Endothelial cell of umbilical vein (primary cell): ENCODE measurements around the gene SERPINA12. TPM values are rescaled to one million over a fixed set of nuclear protein-coding genes. Genes with fewer than 3 reads are reported as not detected.

Experiments
- BruUV-seq: library from RNA; stranded (reverse); fragments of 400-500 nt; replicated peaks from 2 replicates; lab custom pipeline; 2021; lab: Mats Ljungman, UMichigan
- CTCF ChIA-PET: fragments of 300-600, 350-600 bp; sonication (Branson Sonifier 250); formaldehyde crosslinking; loops from one replicate; lab custom pipeline; 2021; ENCODE audit warnings: antibody characterized with exemption, inconsistent platforms; lab: Charles Lee
- POLR2A ChIA-PET: fragments of 300-600, 350-600 bp; sonication (Branson Sonifier 250); formaldehyde crosslinking; loops from one replicate; lab custom pipeline; 2021; ENCODE audit warnings: antibody characterized with exemption, inconsistent platforms; lab: Charles Lee
- DNase-seq: peaks from one replicate; pipeline ENCODE4 v3.0.0-alpha.2; 2011; ENCODE audit warnings: low read depth, low spot score
- FAIRE-seq: peaks from 2 replicates; lab custom pipeline; 2011; peaks lifted over from hg19 to GRCh38; lab: Jason Lieb, UNC
- H2AFZ ChIP-seq: 2 replicates; pipeline ENCODE4 v1.6.0; 2012; ENCODE audit warnings: low read depth, low read length, control low read depth, inconsistent platforms
- H3K27ac ChIP-seq: 2 replicates; pipeline ENCODE4 v1.5.1; 2011; ENCODE audit warnings: low read depth, mild to moderate bottlenecking, control low read depth, low read length, moderate library complexity; ENCODE audit not compliant: insufficient read depth
- H3K27me3 ChIP-seq, 2 experiments: 2 replicates each; pipeline versions ENCODE4 v1.6.0 to v1.6.1; 2011; ENCODE audit warnings: low read length in 2 of 2, mixed read lengths in 1 of 2; ENCODE audit not compliant: control insufficient read depth in 2 of 2, insufficient read depth in 2 of 2
- H3K36me3 ChIP-seq, 2 experiments: 2 replicates in 1 of 2; 3 replicates in 1 of 2; pipeline ENCODE4 v1.5.1; 2011; ENCODE audit warnings: low read length in 2 of 2, mild to moderate bottlenecking in 1 of 2, moderate library complexity in 1 of 2; ENCODE audit not compliant: control insufficient read depth in 2 of 2, insufficient read depth in 2 of 2; ENCODE audit errors: extremely low read depth in 1 of 2
- H3K4me1 ChIP-seq: 3 replicates; pipeline ENCODE4 v1.5.1; 2011; ENCODE audit warnings: mild to moderate bottlenecking, low read length; ENCODE audit not compliant: control insufficient read depth, insufficient read depth; ENCODE audit errors: extremely low read depth
- H3K4me2 ChIP-seq: 2 replicates; pipeline ENCODE4 v1.6.1; 2011; ENCODE audit warnings: low read length, control low read depth, mixed read lengths; ENCODE audit not compliant: insufficient read depth
- H3K4me3 ChIP-seq, 3 experiments: fragments of 200-600 bp in 1 of 3; sonication (generic), shearing (Covaris generic) in 1 of 3; replicated peaks in 1 of 3; 2 replicates each; pipeline ENCODE4 v1.5.1; 2011 to 2016; ENCODE audit warnings: control low read depth in 3 of 3, low read length in 3 of 3, mild to moderate bottlenecking in 2 of 3, inconsistent platforms in 1 of 3, low read depth in 1 of 3, moderate library complexity in 1 of 3; ENCODE audit not compliant: insufficient read depth in 1 of 3
- H3K79me2 ChIP-seq: 2 replicates; pipeline ENCODE4 v1.6.0; 2012; ENCODE audit warnings: low read length, inconsistent platforms; ENCODE audit not compliant: control insufficient read depth, insufficient read depth
- H3K9ac ChIP-seq: replicated peaks from 2 replicates; pipeline ENCODE3; 2011; ENCODE audit warnings: low read length, control low read depth; ENCODE audit not compliant: insufficient read depth; ENCODE audit errors: extremely low read depth
- H3K9me1 ChIP-seq: replicated peaks from 3 replicates; pipeline ENCODE4 v1.6.0; 2011; ENCODE audit warnings: mild to moderate bottlenecking, low read length; ENCODE audit not compliant: control insufficient read depth, insufficient read depth; ENCODE audit errors: extremely low read depth
- H3K9me3 ChIP-seq: replicated peaks from 2 replicates; pipeline ENCODE4 v1.5.1; 2012; ENCODE audit warnings: low read length, inconsistent platforms; ENCODE audit not compliant: control insufficient read depth, insufficient read depth
- H4K20me1 ChIP-seq: replicated peaks from 2 replicates; pipeline ENCODE3; 2011; ENCODE audit warnings: mild to moderate bottlenecking, low read length; ENCODE audit not compliant: control insufficient read depth, insufficient read depth; ENCODE audit errors: extremely low read depth
- CTCF ChIP-seq, 2 donors: IDR thresholded peaks; 1 replicate in 1 of 2; 2 replicates in 1 of 2; pipeline ENCODE4 v1.5.1; 2011; ENCODE audit warnings: low read length in 2 of 2, mild to moderate bottlenecking in 2 of 2, moderate library complexity in 2 of 2, control low read depth in 1 of 2, inconsistent platforms in 1 of 2, low read depth in 1 of 2; ENCODE audit not compliant: insufficient read depth in 1 of 2; ENCODE audit errors: extremely low read depth in 1 of 2
- EZH2 ChIP-seq: IDR thresholded peaks from 2 replicates; pipeline ENCODE4 v1.6.1; 2012; ENCODE audit warnings: borderline replicate concordance, low read depth, mild to moderate bottlenecking, moderate library complexity, low read length, inconsistent platforms; ENCODE audit not compliant: severe bottlenecking
- FOS ChIP-seq: IDR thresholded peaks from 2 replicates; pipeline ENCODE4 v1.6.1; 2011; ENCODE audit warnings: mild to moderate bottlenecking, low read length, moderate library complexity, borderline replicate concordance; ENCODE audit not compliant: insufficient read depth
- GATA2 ChIP-seq: IDR thresholded peaks from 2 replicates; pipeline ENCODE4 v1.7.0; 2011; ENCODE audit warnings: low read depth, mild to moderate bottlenecking, moderate library complexity, mixed read lengths, low read length; ENCODE audit not compliant: insufficient read length, insufficient read depth
- JUN ChIP-seq: IDR thresholded peaks from 2 replicates; pipeline ENCODE4 v1.6.1; 2011; ENCODE audit warnings: borderline replicate concordance, low read depth; ENCODE audit not compliant: insufficient read length, insufficient read depth
- MYC ChIP-seq: IDR thresholded peaks from one replicate; pipeline ENCODE4 v1.6.1; 2011; ENCODE audit warnings: mild to moderate bottlenecking, low read depth, low read length
- POLR2A ChIP-seq: IDR thresholded peaks from 2 replicates; pipeline ENCODE4 v1.6.1; 2012; ENCODE audit warnings: low read depth, mild to moderate bottlenecking, control low read depth, low read length
- POLR2AphosphoS5 ChIP-seq: IDR thresholded peaks from 2 replicates; pipeline ENCODE4 v1.6.1; 2012; ENCODE audit warnings: low read depth, mild to moderate bottlenecking, control low read depth, low read length, moderate library complexity; ENCODE audit not compliant: insufficient read depth
- dilution Hi-C: fragments of 300-500 bp; cut with MboI; formaldehyde crosslinking; loops from one replicate; pipeline ENCODE4 v1.15.0; 2019; ENCODE audit warnings: low sequenced_read_pairs; ENCODE audit not compliant: extremely low pct_ligation_motif_present
- intact Hi-C: fragments of 100-400 bp; cut with micrococcal nuclease; formaldehyde crosslinking; loops from one replicate; pipeline ENCODE4 v1.10.0; 2022
- polyA plus RNA-seq, 4 experiments: library from polyadenylated mRNA; depleted of rRNA in 3 of 4; stranded (reverse) in 3 of 4; unstranded in 1 of 4; fragments of >200 nt; gene quantifications; 2 replicates each; pipeline versions ENCODE4 v1.2.1 to v1.2.3, GENCODE V29; 2011 to 2012; ENCODE audit warnings: missing spikeins in 1 of 4
- total RNA-seq: library from RNA; stranded (reverse); gene quantifications from 2 replicates; pipeline ENCODE4 v1.2.3, GENCODE V29; 2021

The SERPINA12 gene
- total and polyA plus RNA-seq, 2 donors (not counting 3 experiments of a cell fraction or from before 2014, with no cell fraction given), result not detected

DNA sequence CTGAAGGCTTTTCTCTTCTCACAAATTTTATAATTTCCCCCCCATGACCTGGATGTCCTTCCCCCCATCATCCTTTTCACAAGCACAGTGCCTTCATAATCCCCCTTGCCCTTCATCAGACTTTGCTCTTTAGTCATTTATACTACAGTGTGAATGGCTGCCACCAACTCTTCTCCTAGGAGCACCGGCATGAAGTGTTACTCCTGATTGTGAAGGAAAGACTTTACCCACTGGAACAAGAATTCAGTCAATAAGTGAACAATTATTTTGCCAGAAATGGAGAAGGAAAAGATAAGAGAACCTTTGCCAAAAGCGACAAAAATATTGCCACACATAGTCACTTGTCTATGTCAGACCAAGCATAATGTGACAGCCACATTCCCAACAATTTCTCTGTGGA, 38.2 kb downstream of the SERPINA12 start:
- H3K4me3 ChIP-seq, result no peak overlapping the region
- BruUV-seq, result no TSS peak
- H3K9me1 ChIP-seq, result no peaks in the 10 kb centered on the region
- H3K79me2 ChIP-seq, result no peaks in the 10 kb centered on the region
- H3K4me2 ChIP-seq, result no peak overlapping the region
- no peaks in the 10 kb centered on the region for H3K4me1 ChIP-seq
- no peaks in the 10 kb centered on the region for H3K27me3 ChIP-seq
- intact Hi-C loops (no loop called here), dilution Hi-C loops (no loop called here)
- ChIA-PET CTCF (no interaction called here), POLR2A (no interaction called here)
- H4K20me1 ChIP-seq, result no peaks in the 10 kb centered on the region
- H2AFZ ChIP-seq, result no peak overlapping the region
- no peak overlapping the region for H3K27ac ChIP-seq
- FAIRE-seq (no peak), DNase-seq (no peak)
- H3K9me3 ChIP-seq, result no peaks in the 10 kb centered on the region
- H3K36me3 ChIP-seq, result no peaks in the 10 kb centered on the region
- TF ChIP-seq CTCF (IDR thresholded peaks at IDR 0.05; ENCODE audit: extremely low read depth in 1 of 2, insufficient read depth in 1 of 2, low read depth in 1 of 2, low read length in 2 of 2) (no peak), POLR2AphosphoS5 (no peak), GATA2 (no peak), JUN (no peak), FOS (no peak), MYC (no peak), EZH2 (no peak), POLR2A (no peak)
- H3K9ac ChIP-seq, result no peak overlapping the region
